BE2C (cell line): ENCODE measurements around the gene ADCY2.

Source experiments
- DNase-seq: peaks from one replicate; pipeline ENCODE4 v3.0.0-alpha.2; 2020
- H3K27me3 ChIP-seq: fragments of 250-450 bp; sonication (Bioruptor Pico); 2 replicates; pipeline ENCODE4 v1.5.1; 2020; ENCODE audit warnings: mild to moderate bottlenecking
- H3K36me3 ChIP-seq: fragments of 250-450 bp; sonication (Bioruptor Pico); 2 replicates; pipeline ENCODE4 v1.5.1; 2020; ENCODE audit warnings: mild to moderate bottlenecking
- H3K4me1 ChIP-seq: fragments of 250-450 bp; sonication (Bioruptor Pico); 2 replicates; pipeline ENCODE4 v1.5.1; 2020
- H3K4me3 ChIP-seq: 2 replicates; pipeline ENCODE4 v1.5.1; 2011; ENCODE audit warnings: low read depth, low read length
- H3K9me3 ChIP-seq: fragments of 250-450 bp; sonication (Bioruptor Pico); 2 replicates; pipeline ENCODE4 v1.5.1; 2020
- CTCF ChIP-seq: IDR thresholded peaks from 2 replicates; pipeline ENCODE4 v1.5.1; 2012; ENCODE audit warnings: mild to moderate bottlenecking, low read depth, low read length

The ADCY2 gene

GRCh38 chr5:7501061-7501460 lies 105.1 kb downstream of the ADCY2 start:
- Histone ChIP-seq H3K9me3 (no peaks in the 10 kb centered on the region), H3K4me3 (no peak overlapping the region), H3K27me3 (no peaks in the 10 kb centered on the region), H3K36me3 (no peaks in the 10 kb centered on the region), H3K4me1 (no peaks in the 10 kb centered on the region)
- DNase-seq: no peak
- no peak for TF ChIP-seq CTCF

- Histone ChIP-seq H3K4me3 (no peak overlapping the region), H3K9me3 (no peaks in the 10 kb centered on the region), H3K4me1 (no peaks in the 10 kb centered on the region), H3K27me3 (no peaks in the 10 kb centered on the region), H3K36me3 (no peaks in the 10 kb centered on the region)
- no peak for DNase-seq
- TF ChIP-seq CTCF: no peak
Measured at GRCh38 chr5:7503564-7503963, 107.6 kb downstream of the ADCY2 start.

GRCh38 chr5:7515284-7515914 lies 119.5 kb downstream of the ADCY2 start:
- Histone ChIP-seq H3K4me1 (no peaks in the 10 kb centered on the region), H3K9me3 (no peaks in the 10 kb centered on the region), H3K36me3 (no peaks in the 10 kb centered on the region), H3K4me3 (no peak overlapping the region), H3K27me3 (no peaks in the 10 kb centered on the region)
- no peak for TF ChIP-seq CTCF
- DNase-seq: no peak

GRCh38 chr5:7516253-7516652 lies 120.3 kb downstream of the ADCY2 start:
- no peak for DNase-seq
- no peaks in the 10 kb centered on the region for H3K4me1 ChIP-seq
- no peaks in the 10 kb centered on the region for H3K9me3 ChIP-seq
- no peaks in the 10 kb centered on the region for H3K36me3 ChIP-seq
- no peak for TF ChIP-seq CTCF
- H3K27me3 ChIP-seq: no peaks in the 10 kb centered on the region
- no peak overlapping the region for H3K4me3 ChIP-seq

- DNase-seq: no peak
- no peaks in the 10 kb centered on the region for H3K9me3 ChIP-seq
- no peak for TF ChIP-seq CTCF
Measured at GRCh38 chr5:7517006-7517405, 121.1 kb downstream of the ADCY2 start.

GRCh38 chr5:7518947-7519560 lies 123.1 kb downstream of the ADCY2 start:
- no peaks in the 10 kb centered on the region for H3K27me3 ChIP-seq
- no peak for TF ChIP-seq CTCF
- no peaks in the 10 kb centered on the region for H3K4me1 ChIP-seq
- H3K9me3 ChIP-seq: no peaks in the 10 kb centered on the region
- H3K4me3 ChIP-seq: no peak overlapping the region
- no peaks in the 10 kb centered on the region for H3K36me3 ChIP-seq
- no peak for DNase-seq

More at GRCh38 chr5:7517006-7517405, 121.1 kb downstream of the ADCY2 start:
- no peaks in the 10 kb centered on the region for H3K36me3 ChIP-seq
- no peaks in the 10 kb centered on the region for H3K27me3 ChIP-seq
- H3K4me1 ChIP-seq: no peaks in the 10 kb centered on the region
- H3K4me3 ChIP-seq: no peak overlapping the region
